Measurements from ENCODE around the gene TUBB2A. TPM values are rescaled to one million over a fixed set of nuclear protein-coding genes. Genes with fewer than 3 reads are reported as not detected.

Gene TUBB2A
- total and polyA plus RNA-seq, 2 of the 4 experiments (the other 2 are of a cell fraction): 164 to 264 TPM

GRCh38 chr6:3136292-3137011 lies 20.9 kb downstream of the TUBB2A start:
- no peak overlapping the region for H2AK5ac ChIP-seq (ENCODE audit: low read depth, low read length)
- H4K5ac ChIP-seq (ENCODE audit: low read depth, low read length): no peak overlapping the region
- H4K91ac ChIP-seq (ENCODE audit: insufficient read depth, low read depth, low read length): no peak overlapping the region
- H3K4ac ChIP-seq (ENCODE audit: low read depth, low read length): no peak overlapping the region
- H2BK5ac ChIP-seq (ENCODE audit: low read depth, low read length, poor library complexity, severe bottlenecking): no peak overlapping the region
- no peak for ATAC-seq (ENCODE audit: low read depth)
- no peak overlapping the region for H2BK20ac ChIP-seq (ENCODE audit: low read depth, low read length)
- H3K9me1 ChIP-seq (ENCODE audit: insufficient read depth, low read length): peaks cover 12% of the 10 kb centered on the region; the same call in 1 of the 2 replicates
- no peaks in the 10 kb centered on the region; a peak in 1 of 4 replicates for H3K79me1 ChIP-seq (ENCODE audit: low read depth in 1 of 2, low read length in 2 of 2)
- BruUV-seq (replicated peaks): no TSS peak
- no peak overlapping the region for H3K27ac ChIP-seq (ENCODE audit: insufficient read depth, low read length)
- WGBS, 2 experiments (ENCODE audit: extremely low coverage in 2 of 2, insufficient read length in 1 of 2): 80% methylated on average over 1 of the region's 8 CpGs; no CpG with 5 or more reads in 1 of the 2 experiments
- no peak overlapping the region for H3K4me3 ChIP-seq (ENCODE audit: insufficient read depth, low read depth, low read length)
- peaks cover 22% of the 10 kb centered on the region; the same call in 1 of the 2 replicates for H3K36me3 ChIP-seq (ENCODE audit: control insufficient read depth, insufficient read depth, low read length)
- dilution Hi-C loops (cut with HindIII; ENCODE audit: low sequenced_read_pairs, unreplicated experiment) (no loop called here), in situ Hi-C loops (cut with MboI; ENCODE audit: low sequenced_read_pairs) (loop anchor here (25.0 kb wide), 1 partner anchor 601 kb away; no protein-coding TSS in a partner anchor), intact Hi-C loops (cut with micrococcal nuclease) (no loop called here)
- peaks cover 14% of the 10 kb centered on the region for H3K4me1 ChIP-seq (ENCODE audit: control insufficient read depth, insufficient read depth, low read length)
- H2AFZ ChIP-seq (replicated peaks; ENCODE audit: low read length, poor library complexity): no peak overlapping the region
- H4K20me1 ChIP-seq (ENCODE audit: insufficient read depth, low read length): no peaks in the 10 kb centered on the region
- peak overlapping the region; percentile 60 for H2AK9ac ChIP-seq (replicated peaks; ENCODE audit: low read depth, low read length, poor library complexity)
- DNase-seq: no peak
- no peak overlapping the region for H3K9ac ChIP-seq (ENCODE audit: low read depth, low read length)
- H3K23ac ChIP-seq (ENCODE audit: low read depth, low read length): no peak overlapping the region
- no peak overlapping the region for H3K4me2 ChIP-seq (ENCODE audit: low read depth, low read length)
- ChIA-PET CTCF (interaction anchor here (0.8 to 1.5 kb wide), 2 partner anchors 21 to 101 kb away, joined by 3 read pairs; partner anchors contain the start of gene TUBB2A), POLR2A (ENCODE audit: unreplicated experiment) (no interaction called here)
- no peak overlapping the region for H2BK15ac ChIP-seq (ENCODE audit: low read depth, low read length)
- H2BK120ac ChIP-seq (ENCODE audit: low read depth, low read length): no peak overlapping the region
- H3K18ac ChIP-seq (ENCODE audit: low read depth, low read length): no peak overlapping the region
- no peaks in the 10 kb centered on the region for H3K9me3 ChIP-seq (ENCODE audit: control insufficient read depth, insufficient read depth, low read length)
- H3K14ac ChIP-seq (replicated peaks; ENCODE audit: low read depth, low read length): no peak overlapping the region
- H3K56ac ChIP-seq (ENCODE audit: extremely low read depth, insufficient read depth, low read length): no peak overlapping the region
- H4K8ac ChIP-seq (ENCODE audit: low read depth in 2 of 2, low read length in 2 of 2): no peak overlapping the region
- no peaks in the 10 kb centered on the region for H3K27me3 ChIP-seq (ENCODE audit: control insufficient read depth, insufficient read depth, low read length)
- TF ChIP-seq RFX5 (IDR thresholded peaks at IDR 0.05; ENCODE audit: low read depth, low read length): no peak
- TF ChIP-seq POLR2A (IDR thresholded peaks at IDR 0.05; ENCODE audit: low read depth, low read length): no peak
- no peak for TF ChIP-seq RCOR1 (IDR thresholded peaks at IDR 0.05; ENCODE audit: insufficient replicate concordance, low read length)
- TF ChIP-seq MAFK (IDR thresholded peaks at IDR 0.05; ENCODE audit: low read depth, low read length): no peak
- TF ChIP-seq SMC3 (IDR thresholded peaks at IDR 0.05; ENCODE audit: low read depth, low read length): no peak
- TF ChIP-seq CEBPB (IDR thresholded peaks at IDR 0.05; ENCODE audit: low read depth, low read length): no peak
- no peak for TF ChIP-seq MAZ (IDR thresholded peaks at IDR 0.05; ENCODE audit: borderline replicate concordance, low read depth, low read length)
- TF ChIP-seq ELK1 (IDR thresholded peaks at IDR 0.05; ENCODE audit: borderline replicate concordance, low read depth, low read length): no peak
- TF ChIP-seq USF2 (IDR thresholded peaks at IDR 0.05; ENCODE audit: low read depth, low read length): no peak
- TF ChIP-seq CHD1 (IDR thresholded peaks at IDR 0.05; ENCODE audit: low read depth, low read length): no peak
- no peak for TF ChIP-seq MXI1 (IDR thresholded peaks at IDR 0.05; ENCODE audit: borderline replicate concordance, low read depth, low read length)
- no peak for TF ChIP-seq FOS (IDR thresholded peaks at IDR 0.05; ENCODE audit: low read depth, low read length)
- TF ChIP-seq NFE2L2 (IDR thresholded peaks at IDR 0.05; ENCODE audit: low read depth, low read length): no peak
- no peak for TF ChIP-seq BHLHE40 (IDR thresholded peaks at IDR 0.05; ENCODE audit: low read depth, low read length)
- TF ChIP-seq RAD21 (IDR thresholded peaks at IDR 0.05; ENCODE audit: low read length): no peak

Measured in IMR-90 (cell line).